GM19395 (cell line): ENCODE data around the gene MAD1L1.
A peak's percentile ranks its signal among the peaks of the same experiment; 100 is the strongest.

Source experiments
- ATAC-seq: cut with Tn5 transposase; IDR thresholded peaks from one replicate; pipeline ENCODE4 v1.9.1; 2021; ENCODE audit warnings: mild to moderate bottlenecking, moderate library complexity; ENCODE audit not compliant: unreplicated experiment

MAD1L1 gene

GRCh38 chr7:2106440-2106839 lies 126.3 kb downstream of the MAD1L1 start:
- ATAC-seq = no peak

- ATAC-seq = no peak
Measured at GRCh38 chr7:2105917-2106316, 126.8 kb downstream of the MAD1L1 start.

- no peak for ATAC-seq
Measured at GRCh38 chr7:2105280-2105679, 127.5 kb downstream of the MAD1L1 start.

- no peak for ATAC-seq
Measured at GRCh38 chr7:2104716-2105115, 128.0 kb downstream of the MAD1L1 start.

- ATAC-seq = no peak
Measured at GRCh38 chr7:2104107-2104710, 128.5 kb downstream of the MAD1L1 start.

- ATAC-seq = no peak
Measured at GRCh38 chr7:2103071-2103898, 129.5 kb downstream of the MAD1L1 start.

- ATAC-seq = no peak
Measured at GRCh38 chr7:2102375-2102723, 130.4 kb downstream of the MAD1L1 start.

- no peak for ATAC-seq
Measured at GRCh38 chr7:2101630-2102374, 130.9 kb downstream of the MAD1L1 start.

- peak; percentile 56 for ATAC-seq
Measured at GRCh38 chr7:2100278-2101208, 132.2 kb downstream of the MAD1L1 start.

- ATAC-seq = no peak
Measured at GRCh38 chr7:2099048-2099957, 133.4 kb downstream of the MAD1L1 start.

- no peak for ATAC-seq
Measured at GRCh38 chr7:2098496-2098895, 134.2 kb downstream of the MAD1L1 start.

- no peak for ATAC-seq
Measured at GRCh38 chr7:2098056-2098455, 134.7 kb downstream of the MAD1L1 start.

GRCh38 chr7:2097492-2097891 lies 135.3 kb downstream of the MAD1L1 start:
- no peak for ATAC-seq

GRCh38 chr7:2096692-2097387 lies 135.9 kb downstream of the MAD1L1 start:
- no peak for ATAC-seq

GRCh38 chr7:2095436-2095835 lies 137.3 kb downstream of the MAD1L1 start:
- no peak for ATAC-seq

GRCh38 chr7:2094454-2095045 lies 138.2 kb downstream of the MAD1L1 start:
- ATAC-seq = no peak

GRCh38 chr7:2093843-2094220 lies 138.9 kb downstream of the MAD1L1 start:
- no peak for ATAC-seq

GRCh38 chr7:2093215-2093842 lies 139.4 kb downstream of the MAD1L1 start:
- ATAC-seq = no peak
